ENCODE data around the gene XRCC5. TPM values are rescaled to one million over a fixed set of nuclear protein-coding genes. Genes with fewer than 3 reads are reported as not detected.
A peak's percentile ranks its signal among the peaks of the same experiment; 100 is the strongest.

The XRCC5 gene
- total RNA-seq, 1 experiment from 2014 or later, result 618 TPM

DNA sequence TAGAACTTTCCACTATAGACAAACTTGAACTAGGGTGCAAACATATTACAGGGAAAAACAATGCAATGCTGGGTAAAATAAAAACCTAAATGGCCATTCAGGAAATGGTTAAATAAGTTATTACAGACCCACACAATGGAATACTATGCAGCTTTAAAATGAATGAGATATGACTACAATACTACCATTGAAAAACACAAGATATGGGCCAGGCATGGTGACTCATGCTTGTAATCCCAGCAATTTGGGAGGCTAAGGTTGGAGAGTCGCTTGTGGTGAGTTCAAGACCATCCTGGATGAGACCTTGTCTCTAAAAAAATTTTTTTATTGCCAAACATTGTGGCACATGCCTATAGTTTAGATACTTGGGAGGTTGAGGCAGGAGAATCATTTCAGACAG is 34.4 kb upstream of the XRCC5 start:
- Histone ChIP-seq H3K27ac (ENCODE audit: insufficient read length, low read depth, low read length) (no peak overlapping the region), H3T11ph (ENCODE audit: low read length) (no peak overlapping the region), H4K91ac (ENCODE audit: insufficient read length, low read depth, low read length) (no peak overlapping the region), H3K79me2 (ENCODE audit: insufficient read depth, low read length) (no peaks in the 10 kb centered on the region), H2AK5ac (ENCODE audit: insufficient read length, low read length) (no peak overlapping the region), H3K4me1 (ENCODE audit: insufficient read depth, low read length) (no peaks in the 10 kb centered on the region), H3K4me2 (ENCODE audit: insufficient read depth, insufficient read length, low read length) (no peak overlapping the region), H3K56ac (ENCODE audit: insufficient read length, low read depth, low read length) (no peak overlapping the region), H2BK120ac (ENCODE audit: low read depth, low read length, poor library complexity, severe bottlenecking) (no peak overlapping the region), H3K79me1 (ENCODE audit: insufficient read depth, low read depth, low read length, poor library complexity, severe bottlenecking) (no peaks in the 10 kb centered on the region), H3K9me3 (ENCODE audit: control insufficient read depth, low read depth, low read length) (no peaks in the 10 kb centered on the region), H4K8ac (replicated peaks; ENCODE audit: insufficient read length, low read depth, low read length) (no peak overlapping the region), H2BK20ac (ENCODE audit: low read depth, low read length, poor library complexity, severe bottlenecking) (no peak overlapping the region), H2BK5ac (ENCODE audit: insufficient read length, low read length) (no peak overlapping the region), H4K20me1 (ENCODE audit: control insufficient read depth, insufficient read depth, insufficient read length) (no peaks in the 10 kb centered on the region), H4K5ac (ENCODE audit: insufficient read length, low read depth, low read length) (no peak overlapping the region), H2BK15ac (ENCODE audit: low read depth, low read length) (no peak overlapping the region), H2BK12ac (ENCODE audit: insufficient read length, low read depth, low read length) (no peak overlapping the region), H3K23ac (ENCODE audit: insufficient read length, low read depth, low read length) (no peak overlapping the region), H3K27me3 (ENCODE audit: insufficient read depth, low read length) (no peaks in the 10 kb centered on the region), H3K14ac (ENCODE audit: insufficient read depth, low read length) (no peak overlapping the region), H2AFZ (ENCODE audit: low read length) (no peak overlapping the region), H3K23me2 (ENCODE audit: insufficient read length, low read depth, low read length, poor library complexity, severe bottlenecking) (no peaks in the 10 kb centered on the region), H3K4ac (ENCODE audit: low read depth, low read length) (no peak overlapping the region), H3K18ac (ENCODE audit: insufficient read length, low read depth, low read length) (no peak overlapping the region), H3K9ac (ENCODE audit: extremely low read depth, insufficient read length, low read length) (no peak overlapping the region)
- no peak for DNase-seq
- H3K27me3 Mint-ChIP-seq (ENCODE audit: low read depth), result no peaks in the 10 kb centered on the region
- H3K9me3 Mint-ChIP-seq, result no peaks in the 10 kb centered on the region
- no peak for TF ChIP-seq CTCF (conservative IDR thresholded peaks at IDR 0.05)
- no peak overlapping the region for H3K4me3 Mint-ChIP-seq
- H3K27ac Mint-ChIP-seq, result peak overlapping the region in 1 of 3 experiments; percentile 67; a peak in 1 of 7 replicates
- H3K36me3 Mint-ChIP-seq (ENCODE audit: insufficient read depth in 1 of 3, low read depth in 3 of 3), result peaks cover 0 to 8% (median 0%) of the 10 kb centered on the region in 3 experiments; a peak in 4 of 7 replicates
- H3K4me1 Mint-ChIP-seq, result no peaks in the 10 kb centered on the region
- no CpG with 5 or more reads among the region's 1 CpG for WGBS (ENCODE audit: extremely low coverage, insufficient read length, low lambda C conversion rate)
